ENCODE results near the gene RLBP1.

- TF ChIP-seq, protein P1, sequence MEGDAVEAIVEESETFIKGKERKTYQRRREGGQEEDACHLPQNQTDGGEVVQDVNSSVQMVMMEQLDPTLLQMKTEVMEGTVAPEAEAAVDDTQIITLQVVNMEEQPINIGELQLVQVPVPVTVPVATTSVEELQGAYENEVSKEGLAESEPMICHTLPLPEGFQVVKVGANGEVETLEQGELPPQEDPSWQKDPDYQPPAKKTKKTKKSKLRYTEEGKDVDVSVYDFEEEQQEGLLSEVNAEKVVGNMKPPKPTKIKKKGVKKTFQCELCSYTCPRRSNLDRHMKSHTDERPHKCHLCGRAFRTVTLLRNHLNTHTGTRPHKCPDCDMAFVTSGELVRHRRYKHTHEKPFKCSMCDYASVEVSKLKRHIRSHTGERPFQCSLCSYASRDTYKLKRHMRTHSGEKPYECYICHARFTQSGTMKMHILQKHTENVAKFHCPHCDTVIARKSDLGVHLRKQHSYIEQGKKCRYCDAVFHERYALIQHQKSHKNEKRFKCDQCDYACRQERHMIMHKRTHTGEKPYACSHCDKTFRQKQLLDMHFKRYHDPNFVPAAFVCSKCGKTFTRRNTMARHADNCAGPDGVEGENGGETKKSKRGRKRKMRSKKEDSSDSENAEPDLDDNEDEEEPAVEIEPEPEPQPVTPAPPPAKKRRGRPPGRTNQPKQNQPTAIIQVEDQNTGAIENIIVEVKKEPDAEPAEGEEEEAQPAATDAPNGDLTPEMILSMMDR (IDR thresholded peaks at IDR 0.05; ENCODE audit: borderline replicate concordance, extremely low read depth, low read length, poor library complexity, severe bottlenecking): no peak
- no peak for TF ChIP-seq EZH2 (IDR thresholded peaks at IDR 0.05; ENCODE audit: borderline replicate concordance, low read depth, low read length, severe bottlenecking)
Observed at GRCh38 chr15:89248584-89248983, 27.2 kb upstream of the RLBP1 start.
